Stimulated activated CD8-positive, alpha-beta memory T cell treated with anti-CD3 and anti-CD28 coated beads, Interleukin-12 subunit alpha, Interleukin-12 subunit beta, amount 100 ng/mL, for 24 hours (primary cell): Measurements from ENCODE around the gene TRABD2B.

Experiments
- DNase-seq: peaks from one replicate; pipeline ENCODE4 v3.0.0-alpha.2; 2020; ENCODE audit errors: extremely low read depth

The TRABD2B gene

DNA sequence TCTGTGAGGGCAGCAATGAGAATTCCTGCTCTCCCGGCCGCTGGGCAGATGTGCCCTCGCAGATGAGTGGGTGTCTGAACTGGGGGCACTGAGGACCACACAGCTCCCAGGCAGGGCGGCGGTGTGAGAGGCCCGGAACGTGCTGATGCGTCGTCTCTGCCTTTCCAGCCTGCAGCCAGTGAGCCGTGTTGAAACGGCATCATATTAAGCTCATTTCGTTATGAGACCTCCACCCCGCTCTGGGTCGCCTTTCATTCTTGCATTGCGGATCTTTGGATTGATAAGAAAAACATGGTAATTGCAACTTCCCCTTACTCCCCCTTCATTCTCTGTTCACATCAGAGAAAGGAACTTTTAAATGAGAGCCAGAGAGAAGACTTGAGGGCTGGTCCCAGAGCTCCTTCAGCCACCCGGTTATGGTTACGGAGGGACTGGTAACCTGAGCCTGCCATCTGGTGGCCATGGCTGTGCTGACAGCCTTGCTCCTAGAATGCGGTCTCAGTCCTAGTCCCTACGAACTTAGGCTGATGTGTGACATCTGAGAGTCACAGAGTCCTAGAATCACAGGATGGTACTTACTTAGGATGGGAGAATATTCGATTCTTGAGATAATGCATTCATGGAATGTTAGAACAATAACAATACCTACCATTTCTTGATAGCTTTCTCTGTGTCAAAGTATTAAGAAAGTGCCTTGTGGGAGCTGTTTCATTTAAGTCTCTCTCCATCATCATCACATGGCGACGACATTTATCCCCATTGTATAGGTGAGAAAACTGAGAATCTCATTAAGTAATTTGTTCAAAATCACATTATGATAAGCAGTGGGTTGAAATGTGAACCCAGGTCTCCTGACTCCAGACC, 271.0 kb downstream of the TRABD2B start:
- peak; percentile 32 for DNase-seq

DNA sequence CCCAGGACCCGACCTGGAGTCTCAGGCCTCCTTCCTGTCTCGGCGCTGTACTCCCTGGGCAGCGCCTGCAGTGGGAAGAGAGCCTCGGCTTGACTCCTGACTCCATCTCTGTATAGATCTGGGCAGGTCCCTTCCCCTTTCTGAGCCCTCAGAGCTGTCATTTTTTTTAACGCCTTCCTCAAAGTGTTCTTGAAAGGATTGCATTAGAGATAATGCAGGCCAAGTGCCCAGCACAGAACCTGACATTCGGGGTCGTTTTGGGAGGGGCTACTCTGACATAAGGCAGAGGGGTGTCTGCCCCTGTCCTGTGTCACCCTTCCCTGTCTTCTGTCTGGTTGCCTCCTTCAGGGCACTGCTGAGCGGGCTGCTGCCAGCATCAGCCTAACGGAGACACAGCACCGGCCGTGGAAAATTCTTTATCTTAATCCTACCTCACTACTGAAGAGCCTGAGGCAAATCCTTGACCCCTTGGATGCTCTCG, 271.6 kb downstream of the TRABD2B start:
- no peak for DNase-seq

DNA sequence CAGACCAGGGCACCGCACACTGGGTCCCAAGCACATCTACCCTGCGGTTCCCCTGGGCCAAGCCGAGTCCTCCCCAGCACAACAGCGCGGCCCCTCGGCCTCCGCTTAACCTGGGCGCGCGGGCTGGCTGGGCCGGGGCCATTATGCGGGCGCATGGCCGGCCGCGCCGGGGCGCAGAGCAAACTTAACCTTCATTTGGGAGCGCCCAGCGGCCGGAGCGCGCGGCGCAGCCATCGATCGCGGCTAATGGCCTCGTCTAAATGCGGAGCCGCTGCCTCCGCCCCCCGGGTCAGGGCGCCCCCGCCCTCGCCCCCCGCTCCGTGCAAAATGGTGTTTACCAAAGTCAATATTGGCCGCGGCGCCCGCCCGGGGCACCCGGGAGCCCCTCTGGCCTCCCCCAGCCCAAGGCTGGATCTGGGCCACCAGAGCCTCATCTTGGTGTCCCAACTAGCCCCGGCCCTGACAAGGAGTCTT, 272.1 kb downstream of the TRABD2B start:
- no peak for DNase-seq

DNA sequence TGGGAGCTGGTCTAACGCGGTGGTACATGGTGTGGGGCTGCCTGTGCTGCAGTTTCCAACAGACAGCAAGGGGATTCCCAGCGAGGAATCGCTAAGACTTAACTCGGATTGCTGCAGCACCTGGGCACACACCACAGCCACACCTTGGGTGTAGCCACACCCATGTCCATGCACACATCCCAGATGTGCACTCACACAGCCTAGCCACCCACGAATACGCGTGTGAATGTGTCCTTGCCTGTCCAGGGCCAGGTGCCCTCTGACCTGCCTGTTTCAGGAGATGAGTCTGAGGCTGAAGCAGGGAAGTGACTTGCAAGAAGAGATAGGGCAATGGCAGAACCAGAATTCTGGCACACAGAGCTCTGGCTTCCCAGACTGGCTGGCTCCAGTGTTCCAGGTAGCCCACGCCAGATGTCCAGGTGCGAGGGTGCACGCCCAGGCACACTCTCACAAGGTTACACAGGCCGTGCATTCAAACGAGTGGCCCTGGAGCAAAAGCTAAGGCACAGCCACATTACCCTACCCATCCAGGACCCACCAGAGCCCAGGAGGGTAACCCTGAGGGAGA, 272.7 kb downstream of the TRABD2B start:
- no peak for DNase-seq

DNA sequence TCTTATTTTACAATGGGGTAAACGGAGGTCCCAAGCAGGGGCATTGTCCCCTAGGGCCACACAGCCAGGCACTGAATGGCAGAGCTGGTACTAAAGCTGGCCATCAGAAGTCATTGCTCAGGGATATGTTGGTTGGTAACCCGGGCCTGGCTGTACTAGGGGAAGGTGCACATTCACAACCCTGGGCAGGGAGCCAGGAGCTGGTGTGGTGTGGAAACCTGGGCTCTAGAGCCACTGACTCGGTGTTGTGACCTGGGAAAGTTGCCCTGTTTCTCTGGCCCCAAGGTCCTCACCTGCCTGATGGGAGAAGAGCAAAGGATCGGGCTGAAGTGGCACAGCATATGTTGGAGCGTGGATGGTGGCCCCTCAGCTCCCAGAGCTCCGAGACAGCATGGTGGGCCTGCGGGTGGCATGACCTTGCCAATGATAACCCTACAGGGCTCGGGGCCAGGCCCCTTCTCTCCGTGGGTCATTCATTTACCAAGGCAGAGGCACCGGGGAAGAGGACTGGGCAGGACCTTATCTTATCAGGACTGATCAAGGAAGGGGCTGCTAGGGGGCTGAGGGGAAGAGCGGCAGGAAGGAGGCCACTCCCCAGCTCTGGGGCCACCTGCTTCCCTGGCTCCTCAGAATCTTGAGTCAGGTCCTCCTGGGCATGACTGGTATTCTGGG, 274.1 kb downstream of the TRABD2B start:
- DNase-seq: no peak

DNA sequence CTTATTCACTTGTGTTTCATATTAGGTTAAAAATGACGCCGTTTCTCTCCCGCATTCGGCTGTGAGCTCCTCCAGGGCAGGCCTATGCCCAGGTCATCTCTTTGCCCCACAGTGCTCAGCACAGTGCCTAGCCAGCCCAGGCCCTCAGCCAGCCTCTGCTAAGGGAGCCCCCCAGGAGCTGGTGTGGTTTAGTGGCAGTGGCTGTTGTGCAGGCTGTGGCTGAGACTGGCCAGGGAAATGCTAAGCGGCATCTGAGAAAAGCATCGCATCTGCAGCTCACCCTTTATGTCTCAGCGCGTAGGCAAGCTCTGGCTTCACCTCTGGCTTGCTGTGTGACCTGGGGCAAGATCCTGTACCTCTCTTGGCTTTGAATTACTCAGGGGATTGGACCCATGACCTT, 275.1 kb downstream of the TRABD2B start:
- DNase-seq: no peak

DNA sequence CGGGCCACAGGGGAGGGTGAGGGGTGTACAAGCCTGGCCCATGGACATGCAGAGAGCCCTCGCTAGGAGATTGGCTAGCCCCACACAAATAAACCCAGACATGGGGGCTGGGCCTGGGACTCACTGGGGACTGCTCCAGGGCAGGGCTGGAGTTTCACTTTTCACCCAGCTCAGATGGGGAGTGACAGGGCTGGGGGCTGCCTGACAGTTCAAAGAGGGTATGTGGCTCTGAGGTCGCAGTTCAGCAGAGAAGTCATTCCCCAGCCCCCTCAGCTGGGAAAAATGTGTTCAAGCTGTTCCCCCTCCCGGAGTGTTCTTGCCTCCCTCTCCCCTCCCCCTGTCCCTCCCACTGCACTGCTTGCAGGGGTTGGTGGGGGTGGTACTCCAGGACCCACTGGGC, 277.1 kb downstream of the TRABD2B start:
- DNase-seq: no peak

DNA sequence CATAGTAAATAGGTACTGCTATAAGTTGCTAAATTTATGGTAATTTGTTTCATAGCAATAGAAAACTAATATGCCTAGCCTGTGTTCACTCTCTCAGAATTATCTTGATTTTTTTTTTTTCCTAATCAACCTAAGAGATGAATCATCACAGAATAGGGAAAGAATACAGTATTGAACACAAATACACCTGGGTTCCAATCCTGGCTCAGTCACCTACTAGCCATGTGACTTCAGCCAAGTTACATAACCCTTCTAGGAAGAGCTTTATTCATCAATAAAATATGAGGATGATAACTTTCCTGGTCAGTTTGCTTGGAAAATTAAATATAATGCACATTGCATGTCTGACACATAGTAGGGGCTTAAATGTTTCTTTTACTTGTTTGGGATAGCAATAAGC, 279.8 kb downstream of the TRABD2B start:
- no peak for DNase-seq

DNA sequence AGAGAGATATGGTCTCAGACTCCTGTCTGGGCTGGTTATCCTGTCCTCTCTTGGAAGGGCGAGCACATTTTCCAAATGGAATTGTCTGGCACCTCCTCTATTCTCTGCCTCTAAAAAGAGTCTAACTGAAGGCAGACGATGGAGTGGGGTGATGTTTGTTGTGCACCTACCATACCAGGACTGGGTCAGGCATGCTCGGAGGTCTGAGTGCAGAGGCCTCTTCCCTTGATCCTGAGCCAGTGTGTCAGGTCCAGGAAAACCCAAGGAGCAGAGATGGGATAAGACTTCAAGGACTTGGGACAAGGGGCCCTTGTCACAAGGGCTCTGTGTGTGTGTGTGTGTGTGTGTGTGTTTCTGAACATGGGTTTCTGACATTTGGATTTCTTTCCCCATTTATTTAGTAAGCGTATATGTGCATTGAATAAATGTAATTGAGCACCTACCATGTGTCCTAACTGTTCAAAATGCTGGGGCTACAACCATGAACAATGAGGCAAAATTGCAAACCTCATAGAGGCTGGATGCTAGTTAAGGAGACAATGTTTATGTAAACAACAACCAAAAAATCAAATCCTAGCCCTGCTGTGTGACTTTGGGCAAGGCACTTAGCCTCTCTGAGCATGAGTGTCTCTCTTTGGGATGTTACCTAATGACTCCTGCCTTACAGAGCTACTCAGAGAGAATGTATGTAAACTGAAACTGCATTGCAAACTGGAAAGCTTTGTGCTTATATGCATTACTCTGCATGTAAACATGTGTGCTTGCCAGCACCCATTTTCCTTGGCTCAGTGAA, 283.0 kb downstream of the TRABD2B start:
- no peak for DNase-seq

DNA sequence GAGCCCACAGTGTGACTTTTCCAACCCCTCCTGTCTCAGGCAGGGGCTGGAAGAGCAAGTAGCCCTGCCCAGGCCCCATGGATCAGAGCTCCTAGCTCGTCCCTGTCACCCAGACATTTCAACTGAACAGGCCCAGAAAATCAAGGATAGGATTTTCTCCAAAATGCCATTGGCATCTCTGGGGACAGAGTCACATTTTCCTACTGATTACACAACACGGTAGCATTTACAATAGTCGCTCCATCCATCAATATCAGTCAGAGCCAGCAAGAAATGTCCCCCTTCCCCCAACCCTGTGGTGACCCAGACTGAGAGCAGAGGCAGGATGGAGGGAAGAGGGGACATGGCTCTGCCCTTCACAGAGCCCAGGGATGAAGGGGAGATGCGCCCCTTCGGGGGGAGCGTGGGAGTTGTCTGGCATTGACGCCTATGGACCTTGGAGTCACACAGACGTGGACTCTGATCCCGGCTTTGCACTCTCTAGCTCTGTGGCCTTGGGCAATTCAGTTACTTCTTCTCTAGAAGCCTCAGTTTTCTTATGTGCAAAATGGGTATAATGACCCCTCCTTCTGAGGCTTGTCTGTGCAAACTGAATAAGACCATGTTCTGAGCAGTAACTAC, 283.7 kb downstream of the TRABD2B start:
- DNase-seq: no peak

DNA sequence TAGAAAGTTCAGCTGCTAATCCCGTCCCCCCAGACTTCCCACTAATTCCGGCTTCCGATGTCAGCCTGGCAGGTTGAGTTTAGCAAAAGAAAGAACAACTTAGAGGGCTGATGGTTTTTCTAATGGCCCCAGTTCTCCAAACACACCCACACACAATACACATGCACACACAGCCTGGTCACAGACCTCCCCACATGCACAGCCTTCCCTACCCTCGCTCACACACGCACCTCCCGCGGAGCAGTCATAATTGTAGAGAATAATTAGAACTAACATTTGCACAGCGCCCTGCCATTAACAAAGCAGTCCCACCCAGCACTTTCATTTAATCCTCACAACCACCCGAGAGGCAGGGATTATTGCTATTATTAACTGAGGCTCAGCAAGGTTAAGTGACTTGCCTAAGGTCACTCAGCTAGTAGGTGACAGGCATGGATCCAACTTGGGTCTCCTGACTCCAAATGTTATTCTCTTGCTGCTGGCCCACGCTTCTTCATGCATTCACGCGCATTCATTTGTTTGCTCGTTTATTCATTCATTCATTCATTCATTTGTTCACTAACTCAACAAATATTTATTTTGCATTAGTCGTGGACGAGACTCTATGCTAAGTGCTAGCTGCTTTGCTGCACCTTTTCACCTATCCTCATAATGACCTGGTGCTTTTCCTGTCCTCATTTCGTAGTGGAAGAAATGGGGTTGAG, 284.4 kb downstream of the TRABD2B start:
- no peak for DNase-seq

DNA sequence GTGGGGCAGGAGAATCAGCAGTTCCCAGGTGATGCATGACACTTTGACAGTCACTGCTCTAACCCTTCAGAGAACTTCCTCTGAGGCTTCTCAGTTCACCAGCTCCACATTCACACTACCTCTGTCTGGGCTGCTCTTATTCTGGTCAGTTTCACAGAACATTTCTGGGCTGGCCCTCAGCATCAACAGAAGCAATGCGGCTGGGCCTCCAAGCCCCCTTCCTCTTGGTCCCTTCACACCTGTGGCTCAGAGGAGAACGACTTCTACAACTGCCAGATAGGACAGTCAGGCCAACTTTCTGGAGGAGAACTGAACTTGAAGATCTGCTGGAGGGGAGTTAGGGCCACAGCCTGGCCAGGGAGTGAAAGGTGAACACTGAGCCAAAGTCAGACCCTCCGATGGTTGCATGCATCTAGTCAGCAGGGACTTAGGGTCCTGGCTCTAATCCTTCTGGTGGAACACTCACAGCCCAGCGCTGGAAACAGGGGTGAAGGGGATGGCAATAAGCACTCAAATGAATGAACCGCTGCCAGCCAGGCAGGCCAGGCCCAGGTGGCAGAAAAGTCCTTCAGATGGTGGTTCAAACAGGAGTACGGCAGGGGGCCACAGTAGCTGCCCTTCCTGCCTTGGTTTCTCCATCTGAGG, 285.2 kb downstream of the TRABD2B start:
- DNase-seq: no peak

DNA sequence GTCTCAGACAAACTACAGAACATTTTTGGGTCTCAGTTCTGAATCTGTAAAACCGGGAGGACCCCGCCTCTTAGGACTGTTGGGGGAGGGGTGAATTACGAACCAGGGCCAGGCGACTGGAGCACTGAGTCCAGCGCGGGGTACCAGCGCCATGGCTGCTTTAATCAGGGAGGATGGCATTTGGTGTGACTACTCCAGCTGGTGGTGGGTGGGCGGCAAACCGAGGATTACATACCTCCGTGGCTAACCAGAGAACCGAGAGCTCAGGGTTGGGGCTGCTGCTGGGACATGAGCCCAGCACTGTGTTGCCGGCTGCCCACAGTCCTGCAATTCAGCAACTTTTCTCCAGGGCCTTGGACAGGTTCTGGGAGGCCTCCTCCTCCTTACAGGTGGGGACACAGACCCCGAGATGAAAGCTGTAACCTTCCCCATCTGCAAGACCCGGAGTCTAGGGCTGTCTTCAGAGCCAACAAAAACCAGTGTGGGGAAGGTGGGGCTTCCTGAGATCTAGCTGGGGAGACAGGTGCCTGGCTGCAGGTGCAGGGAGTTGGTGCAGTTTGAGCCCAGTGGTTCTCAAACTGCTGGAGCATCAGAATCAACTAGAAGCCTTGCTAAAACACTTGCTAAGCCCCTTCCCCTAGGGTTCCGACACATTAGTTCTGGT, 285.9 kb downstream of the TRABD2B start:
- DNase-seq: no peak
